Calu3 (cell line): ENCODE results near the gene POLR1E. TPM values are rescaled to one million over a fixed set of nuclear protein-coding genes. Genes with fewer than 3 reads are reported as not detected.
"Not testable (repeated sequence)": the region's sequence is repeated elsewhere in the genome, so short reads cannot be mapped to it uniquely, and the experiment has no call there.

Source experiments
- BruUV-seq: library from RNA; stranded (reverse); fragments of 400-500 nt; replicated peaks from 2 replicates; lab custom pipeline; 2021; lab: Mats Ljungman, UMichigan
- CTCF ChIA-PET: fragments of 300-600 bp; sonication (Branson Sonifier 250); formaldehyde crosslinking; loops from one replicate; lab custom pipeline; 2022; ENCODE audit warnings: antibody characterized with exemption; lab: Charles Lee
- DNase-seq: peaks from one replicate; pipeline ENCODE4 v3.0.0; 2022
- H3K27ac Mint-ChIP-seq: one replicate; pipeline ENCODE4 v1.8.0; 2022; ENCODE audit warnings: mixed read lengths; ENCODE audit not compliant: unreplicated experiment
- H3K27me3 Mint-ChIP-seq: one replicate; pipeline ENCODE4 v1.8.0; 2022; ENCODE audit warnings: mixed read lengths; ENCODE audit not compliant: unreplicated experiment
- H3K36me3 Mint-ChIP-seq: one replicate; pipeline ENCODE4 v1.8.0; 2022; ENCODE audit warnings: mild to moderate bottlenecking, moderate library complexity, mixed read lengths; ENCODE audit not compliant: insufficient read depth, unreplicated experiment
- H3K4me1 Mint-ChIP-seq: one replicate; pipeline ENCODE4 v1.8.0; 2022; ENCODE audit warnings: mild to moderate bottlenecking, low read depth, mixed read lengths; ENCODE audit not compliant: unreplicated experiment
- H3K4me3 Mint-ChIP-seq: one replicate; pipeline ENCODE4 v1.8.0; 2022; ENCODE audit warnings: mild to moderate bottlenecking, low read depth, moderate library complexity, mixed read lengths; ENCODE audit not compliant: unreplicated experiment
- H3K9me3 Mint-ChIP-seq: one replicate; pipeline ENCODE4 v1.8.0; 2022; ENCODE audit warnings: low read depth, mixed read lengths; ENCODE audit not compliant: unreplicated experiment
- intact Hi-C: fragments of 100-400 bp; cut with micrococcal nuclease; formaldehyde crosslinking; loops from one replicate; pipeline ENCODE4 v1.10.0; 2022; ENCODE audit not compliant: unreplicated experiment
- total RNA-seq: library from RNA; stranded (reverse); gene quantifications from 2 replicates; pipeline ENCODE4 v1.2.3, GENCODE V29; 2022
- TF ChIP-seq, protein P1 (sequence below): fragments of 200-600 bp; IDR thresholded peaks from one replicate; pipeline ENCODE4 v1.8.0; 2022; ENCODE audit warnings: antibody characterized with exemption; ENCODE audit not compliant: unreplicated experiment

POLR1E gene
- total RNA-seq, 1 experiment from 2014 or later, result 12.5 TPM

- CTCF ChIA-PET, result no interaction called here
- TF ChIP-seq, protein P1, sequence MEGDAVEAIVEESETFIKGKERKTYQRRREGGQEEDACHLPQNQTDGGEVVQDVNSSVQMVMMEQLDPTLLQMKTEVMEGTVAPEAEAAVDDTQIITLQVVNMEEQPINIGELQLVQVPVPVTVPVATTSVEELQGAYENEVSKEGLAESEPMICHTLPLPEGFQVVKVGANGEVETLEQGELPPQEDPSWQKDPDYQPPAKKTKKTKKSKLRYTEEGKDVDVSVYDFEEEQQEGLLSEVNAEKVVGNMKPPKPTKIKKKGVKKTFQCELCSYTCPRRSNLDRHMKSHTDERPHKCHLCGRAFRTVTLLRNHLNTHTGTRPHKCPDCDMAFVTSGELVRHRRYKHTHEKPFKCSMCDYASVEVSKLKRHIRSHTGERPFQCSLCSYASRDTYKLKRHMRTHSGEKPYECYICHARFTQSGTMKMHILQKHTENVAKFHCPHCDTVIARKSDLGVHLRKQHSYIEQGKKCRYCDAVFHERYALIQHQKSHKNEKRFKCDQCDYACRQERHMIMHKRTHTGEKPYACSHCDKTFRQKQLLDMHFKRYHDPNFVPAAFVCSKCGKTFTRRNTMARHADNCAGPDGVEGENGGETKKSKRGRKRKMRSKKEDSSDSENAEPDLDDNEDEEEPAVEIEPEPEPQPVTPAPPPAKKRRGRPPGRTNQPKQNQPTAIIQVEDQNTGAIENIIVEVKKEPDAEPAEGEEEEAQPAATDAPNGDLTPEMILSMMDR, result no peak
- Mint-ChIP-seq H3K27me3 (no peaks in the 10 kb centered on the region), H3K27ac (no peak overlapping the region), H3K9me3 (no peaks in the 10 kb centered on the region), H3K4me3 (peak overlapping the region; percentile 77), H3K4me1 (no peaks in the 10 kb centered on the region), H3K36me3 (peaks cover 32% of the 10 kb centered on the region)
- BruUV-seq, result TSS peak; percentile 55
- DNase-seq, result no peak
- intact Hi-C loops, result no loop called here
Observed at GRCh38 chr9:37464006-37464405, 21.7 kb upstream of the POLR1E start.

GRCh38 chr9:37464426-37465248 is 21.1 kb upstream of the POLR1E start:
- no TSS peak for BruUV-seq
- no peak for DNase-seq
- H3K36me3 Mint-ChIP-seq, result peaks cover 32% of the 10 kb centered on the region
- peak overlapping the region; percentile 77 for H3K4me3 Mint-ChIP-seq
- no peaks in the 10 kb centered on the region for H3K27me3 Mint-ChIP-seq
- H3K27ac Mint-ChIP-seq, result peak overlapping the region; percentile 83
- no peaks in the 10 kb centered on the region for H3K4me1 Mint-ChIP-seq
- CTCF ChIA-PET, result interaction anchor here (1.7 kb wide), 1 partner anchor 21 kb away, joined by 3 read pairs; the partner anchor contains the start of gene POLR1E
- no peaks in the 10 kb centered on the region for H3K9me3 Mint-ChIP-seq
- TF ChIP-seq, protein P1, result no peak
- intact Hi-C loops, result no loop called here

- TF ChIP-seq, protein P1, result no peak
- intact Hi-C loops, result no loop called here
- Mint-ChIP-seq H3K4me1 (no peaks in the 10 kb centered on the region), H3K27me3 (no peaks in the 10 kb centered on the region), H3K36me3 (peaks cover 32% of the 10 kb centered on the region), H3K27ac (peak within 1 kb of the TSS; percentile 83), H3K9me3 (no peaks in the 10 kb centered on the region), H3K4me3 (peak within 1 kb of the TSS; percentile 77)
- DNase-seq, result peak; percentile 89
- CTCF ChIA-PET, result interaction anchor here (1.7 kb wide), 1 partner anchor 20 kb away, joined by 3 read pairs; the partner anchor contains the start of gene POLR1E
- no TSS peak for BruUV-seq
Observed at GRCh38 chr9:37465249-37466036, 20.3 kb upstream of the POLR1E start, which contains the start of gene ZBTB5. Gene ZBTB5, minus strand, starts transcription at chr9:37465450. Its CDS starts 22,899 bp downstream, at chr9:37442551.

DNA sequence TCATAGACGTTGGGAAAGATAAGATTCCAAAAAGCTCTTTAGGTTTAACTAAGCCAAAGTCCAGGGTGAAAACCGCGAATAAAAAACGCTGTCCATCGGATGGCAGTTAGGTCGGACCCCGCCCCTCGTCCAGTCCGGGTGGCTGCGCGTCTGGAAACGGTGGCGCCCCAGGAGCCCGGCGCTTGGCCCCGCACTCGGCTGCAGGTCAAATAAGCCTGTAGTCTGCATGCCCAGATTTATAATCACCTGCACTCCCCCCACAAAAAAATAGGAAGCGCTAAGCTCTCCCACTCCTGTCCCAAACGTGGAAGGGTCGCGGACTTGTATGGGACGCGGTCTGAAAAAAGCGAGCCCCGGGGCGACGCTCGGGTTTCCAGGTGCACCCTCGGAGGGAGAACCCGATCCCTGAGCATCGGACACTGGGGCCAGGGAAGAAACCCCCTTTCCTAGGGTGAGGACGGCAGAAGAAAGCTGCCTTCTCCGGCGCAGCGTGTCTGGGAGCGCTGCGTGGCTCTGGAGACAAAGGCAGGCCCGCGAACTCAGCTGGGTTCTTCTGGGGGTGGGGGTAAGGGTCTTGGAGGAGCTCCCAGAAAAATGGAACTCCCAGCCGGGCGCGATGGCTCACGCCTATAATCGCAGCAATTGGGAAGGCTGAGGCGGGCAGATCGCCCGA is 19.6 kb upstream of the POLR1E start:
- Mint-ChIP-seq H3K36me3 (peaks cover 32% of the 10 kb centered on the region), H3K27me3 (no peaks in the 10 kb centered on the region), H3K27ac (peak overlapping the region; percentile 83), H3K4me3 (peak overlapping the region; percentile 77), H3K4me1 (no peaks in the 10 kb centered on the region), H3K9me3 (no peaks in the 10 kb centered on the region)
- CTCF ChIA-PET, result interaction anchor here (1.7 kb wide), 1 partner anchor 19 kb away, joined by 3 read pairs; the partner anchor contains the start of gene POLR1E
- intact Hi-C loops, result no loop called here
- no peak for DNase-seq
- TF ChIP-seq, protein P1, result no peak
- TSS peak; percentile 86 for BruUV-seq

- H3K36me3 Mint-ChIP-seq, result peaks cover 35% of the 10 kb centered on the region
- BruUV-seq, H3K4me3 Mint-ChIP-seq, H3K9me3 Mint-ChIP-seq, H3K27ac Mint-ChIP-seq, CTCF ChIA-PET, DNase-seq, intact Hi-C loops, H3K27me3 Mint-ChIP-seq, H3K4me1 Mint-ChIP-seq: not testable (repeated sequence)
Observed at GRCh38 chr9:37467530-37467929, 18.2 kb upstream of the POLR1E start.
